ENCODE measurements around the gene CACNA1C.

The CACNA1C gene

GRCh38 chr12:2411616-2412304 is 359.0 kb downstream of the CACNA1C start:
- CTCF ChIA-PET, result no interaction called here
- Mint-ChIP-seq H3K27me3 (no peaks in the 10 kb centered on the region), H3K9me3 (no peaks in the 10 kb centered on the region), H3K4me3 (no peak overlapping the region), H3K36me3 (no peaks in the 10 kb centered on the region), H3K27ac (no peak overlapping the region), H3K4me1 (no peaks in the 10 kb centered on the region)
- no peak for DNase-seq

- CTCF ChIA-PET, result no interaction called here
- H3K27ac Mint-ChIP-seq, result no peak overlapping the region
- no peaks in the 10 kb centered on the region for H3K9me3 Mint-ChIP-seq
- no peaks in the 10 kb centered on the region for H3K4me1 Mint-ChIP-seq
- H3K27me3 Mint-ChIP-seq, result no peaks in the 10 kb centered on the region
- no peaks in the 10 kb centered on the region for H3K36me3 Mint-ChIP-seq
- H3K4me3 Mint-ChIP-seq, result no peak overlapping the region
- DNase-seq, result no peak
Observed at GRCh38 chr12:2412305-2412643, 359.5 kb downstream of the CACNA1C start.

GRCh38 chr12:2413301-2413700 is 360.5 kb downstream of the CACNA1C start:
- Mint-ChIP-seq H3K36me3 (no peaks in the 10 kb centered on the region), H3K4me3 (no peak overlapping the region), H3K9me3 (no peaks in the 10 kb centered on the region), H3K4me1 (no peaks in the 10 kb centered on the region), H3K27me3 (no peaks in the 10 kb centered on the region), H3K27ac (no peak overlapping the region)
- DNase-seq, result no peak
- CTCF ChIA-PET, result no interaction called here

DNA sequence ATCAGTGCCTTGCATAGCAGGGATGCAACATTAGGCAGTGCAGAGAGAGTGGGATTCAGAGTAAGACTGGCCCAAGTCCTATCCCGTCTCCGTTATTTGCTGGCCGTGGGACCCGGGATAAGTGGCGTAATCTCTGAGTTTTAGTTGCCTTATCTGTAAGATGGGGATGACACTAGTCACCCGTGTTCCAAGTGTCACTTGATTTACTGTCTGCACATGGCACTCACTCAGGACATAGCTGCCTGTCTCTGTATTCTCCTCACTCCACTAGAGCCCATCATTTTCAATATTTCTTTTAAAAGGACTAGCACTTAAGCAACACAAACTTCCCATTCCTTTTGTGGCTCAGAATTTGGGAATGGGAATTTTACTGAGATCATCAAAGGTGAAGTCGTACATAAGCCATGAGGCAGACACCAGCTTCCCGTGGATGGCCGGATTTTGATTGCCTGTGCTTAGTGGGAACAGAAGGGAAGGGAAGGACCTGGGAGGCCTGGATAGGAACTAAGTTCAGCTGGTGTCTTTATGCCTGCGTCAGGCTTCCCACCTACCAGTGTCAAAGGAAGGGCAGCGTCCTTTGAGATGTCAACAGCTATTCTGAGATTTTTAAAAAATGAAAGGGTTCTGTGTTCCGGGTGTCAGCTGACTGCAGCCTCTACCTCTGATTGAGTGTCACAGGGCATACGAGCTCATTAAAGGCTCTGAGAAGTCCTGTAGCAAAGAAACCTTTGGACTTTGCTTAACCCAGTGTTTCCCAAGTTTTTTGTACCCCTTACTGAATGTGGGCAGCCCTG is 361.4 kb downstream of the CACNA1C start:
- CTCF ChIA-PET, result no interaction called here
- Mint-ChIP-seq H3K27ac (no peak overlapping the region), H3K27me3 (no peaks in the 10 kb centered on the region), H3K4me1 (no peaks in the 10 kb centered on the region), H3K36me3 (no peaks in the 10 kb centered on the region), H3K9me3 (no peaks in the 10 kb centered on the region), H3K4me3 (no peak overlapping the region)
- DNase-seq, result no peak

DNA sequence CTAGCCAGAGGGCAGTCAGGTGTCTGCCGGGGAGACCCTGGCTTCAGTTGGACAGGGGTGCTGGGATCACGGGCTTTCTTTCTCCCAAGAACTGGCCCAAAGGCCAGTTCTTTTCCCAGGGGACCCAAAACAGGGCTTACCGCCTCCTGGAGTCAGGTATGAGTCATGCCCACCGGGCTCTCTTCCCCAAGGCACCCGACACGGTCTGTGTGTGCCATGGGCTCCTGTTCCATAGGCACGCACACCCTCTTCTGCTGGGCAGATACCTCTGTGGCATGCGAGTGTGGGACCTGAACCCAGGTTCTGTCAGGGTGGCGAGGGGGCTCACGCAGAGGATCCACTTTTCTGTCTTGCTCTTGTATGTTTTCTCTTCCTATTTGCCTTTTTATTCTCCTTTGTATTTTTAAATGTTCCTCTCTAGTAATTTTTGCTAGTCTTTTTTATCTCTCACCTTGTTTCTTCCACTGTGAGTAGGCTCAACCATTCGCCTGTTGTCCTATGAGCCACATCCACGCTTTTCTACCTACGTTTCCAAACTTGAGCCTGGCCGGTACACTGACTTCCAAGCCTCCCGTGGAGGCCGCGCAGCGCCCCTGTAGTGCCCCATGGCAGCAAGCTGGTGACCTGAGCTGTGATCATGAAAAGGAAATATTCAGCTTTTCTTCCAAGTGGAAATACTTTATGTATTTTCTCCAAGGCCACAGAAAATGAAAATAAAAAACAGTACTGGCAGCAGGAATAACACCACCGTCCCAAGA is 362.2 kb downstream of the CACNA1C start:
- Mint-ChIP-seq H3K9me3 (no peaks in the 10 kb centered on the region), H3K4me3 (no peak overlapping the region), H3K4me1 (no peaks in the 10 kb centered on the region)

GRCh38 chr12:2415568-2415944 is 362.8 kb downstream of the CACNA1C start:
- Mint-ChIP-seq H3K27ac (no peak overlapping the region), H3K4me3 (no peak overlapping the region), H3K36me3 (no peaks in the 10 kb centered on the region), H3K4me1 (no peaks in the 10 kb centered on the region), H3K9me3 (no peaks in the 10 kb centered on the region), H3K27me3 (no peaks in the 10 kb centered on the region)
- DNase-seq, result no peak
- CTCF ChIA-PET, result no interaction called here

More for the DNA sequence above, 362.2 kb downstream of the CACNA1C start:
- no peak overlapping the region for H3K27ac Mint-ChIP-seq
- CTCF ChIA-PET, result no interaction called here
- no peaks in the 10 kb centered on the region for H3K36me3 Mint-ChIP-seq
- DNase-seq, result no peak
- H3K27me3 Mint-ChIP-seq, result no peaks in the 10 kb centered on the region

GRCh38 chr12:2416158-2416557 is 363.4 kb downstream of the CACNA1C start:
- no peaks in the 10 kb centered on the region for H3K36me3 Mint-ChIP-seq
- no peaks in the 10 kb centered on the region for H3K9me3 Mint-ChIP-seq
- H3K4me3 Mint-ChIP-seq, result no peak overlapping the region
- H3K4me1 Mint-ChIP-seq, result no peaks in the 10 kb centered on the region
- H3K27ac Mint-ChIP-seq, result no peak overlapping the region
- no peaks in the 10 kb centered on the region for H3K27me3 Mint-ChIP-seq
- DNase-seq, result no peak
- CTCF ChIA-PET, result no interaction called here

DNA sequence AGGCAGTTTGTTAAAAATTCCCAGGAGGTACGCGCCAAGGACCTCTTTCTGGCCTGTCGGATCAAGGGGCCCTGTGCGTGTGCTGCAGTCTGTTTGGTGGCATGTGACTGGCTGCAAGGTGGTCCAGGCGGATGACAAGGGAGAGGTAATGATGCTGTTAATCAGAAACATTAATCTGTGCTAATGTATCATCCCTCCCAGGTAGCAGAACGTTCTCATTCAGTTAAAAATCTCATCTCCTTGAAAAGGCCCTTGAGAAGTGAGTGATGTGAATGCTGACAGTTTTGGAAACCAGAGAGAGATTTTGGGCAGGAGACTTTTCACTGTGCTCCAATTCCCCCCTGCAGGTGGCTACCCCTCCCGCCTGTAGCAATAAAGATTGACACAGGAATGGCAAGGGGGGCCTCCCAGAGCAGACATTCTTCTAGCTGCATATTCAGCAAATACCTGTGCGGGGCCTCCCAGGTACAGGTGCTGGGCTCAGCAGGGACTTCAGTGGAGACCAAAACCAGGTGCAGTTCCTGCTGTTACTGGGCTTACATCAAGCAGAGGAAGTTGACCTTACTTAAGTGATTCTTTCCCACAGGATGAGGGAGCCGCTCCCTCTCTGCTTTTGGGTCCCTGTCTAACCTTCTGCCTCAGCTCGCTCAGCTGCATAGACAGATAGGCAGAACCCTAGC is 364.8 kb downstream of the CACNA1C start:
- no peak for DNase-seq
- no peak overlapping the region for H3K27ac Mint-ChIP-seq
- H3K9me3 Mint-ChIP-seq, result no peaks in the 10 kb centered on the region
- H3K4me1 Mint-ChIP-seq, result no peaks in the 10 kb centered on the region
- no peak overlapping the region for H3K4me3 Mint-ChIP-seq
- H3K36me3 Mint-ChIP-seq, result no peaks in the 10 kb centered on the region
- no peaks in the 10 kb centered on the region for H3K27me3 Mint-ChIP-seq
- CTCF ChIA-PET, result no interaction called here

DNA sequence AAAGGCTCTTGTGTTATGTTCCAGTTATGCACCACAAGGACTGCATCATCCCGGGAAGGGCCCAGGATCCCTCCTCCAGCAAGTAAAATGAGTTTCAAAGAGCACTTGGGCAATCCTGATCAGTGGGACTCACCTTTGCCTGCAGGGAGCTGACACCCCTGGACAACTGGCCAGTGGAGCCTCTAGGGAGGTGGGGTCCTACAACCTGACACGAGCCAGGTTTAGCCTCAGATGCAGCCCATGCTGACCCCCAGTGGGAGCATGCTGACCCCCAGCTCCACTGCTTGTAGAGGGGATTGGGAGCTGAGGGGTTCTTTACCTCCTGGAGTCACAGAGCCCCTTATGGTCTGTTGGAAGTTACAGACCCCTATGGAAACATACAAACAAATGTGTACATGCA is 365.8 kb downstream of the CACNA1C start:
- CTCF ChIA-PET, result no interaction called here
- Mint-ChIP-seq H3K36me3 (no peaks in the 10 kb centered on the region), H3K4me1 (no peaks in the 10 kb centered on the region), H3K27me3 (no peaks in the 10 kb centered on the region), H3K27ac (no peak overlapping the region), H3K9me3 (no peaks in the 10 kb centered on the region), H3K4me3 (no peak overlapping the region)
- no peak for DNase-seq

DNA sequence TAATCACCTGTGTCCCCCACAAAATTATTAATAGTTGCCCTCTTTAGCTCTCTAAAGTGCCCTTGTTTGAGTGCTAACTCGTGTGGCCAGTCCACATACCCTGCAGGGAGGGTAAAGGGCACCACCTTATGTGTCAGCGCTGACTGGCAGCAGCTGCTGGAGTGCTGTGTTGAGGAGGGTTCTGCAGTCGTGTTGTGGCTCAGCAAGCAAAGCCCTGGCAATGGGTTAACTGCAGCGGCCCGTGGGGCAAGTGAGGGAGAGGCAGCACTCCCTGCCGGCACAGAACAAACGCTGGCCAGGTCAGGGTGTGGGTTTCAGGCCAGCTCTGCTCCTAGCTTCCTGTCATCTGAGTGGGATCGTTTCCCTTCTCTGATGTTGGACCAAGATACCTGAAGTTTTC is 369.8 kb downstream of the CACNA1C start:
- H3K36me3 Mint-ChIP-seq, result no peaks in the 10 kb centered on the region
- H3K4me1 Mint-ChIP-seq, result no peaks in the 10 kb centered on the region
- DNase-seq, result no peak
- H3K9me3 Mint-ChIP-seq, result peaks cover 5% of the 10 kb centered on the region
- CTCF ChIA-PET, result interaction anchor here (0.6 kb wide), 1 partner anchor 1001 kb away, joined by 3 read pairs; no protein-coding TSS in a partner anchor
- no peak overlapping the region for H3K27ac Mint-ChIP-seq
- peaks cover 5% of the 10 kb centered on the region for H3K27me3 Mint-ChIP-seq
- no peak overlapping the region for H3K4me3 Mint-ChIP-seq

DNA sequence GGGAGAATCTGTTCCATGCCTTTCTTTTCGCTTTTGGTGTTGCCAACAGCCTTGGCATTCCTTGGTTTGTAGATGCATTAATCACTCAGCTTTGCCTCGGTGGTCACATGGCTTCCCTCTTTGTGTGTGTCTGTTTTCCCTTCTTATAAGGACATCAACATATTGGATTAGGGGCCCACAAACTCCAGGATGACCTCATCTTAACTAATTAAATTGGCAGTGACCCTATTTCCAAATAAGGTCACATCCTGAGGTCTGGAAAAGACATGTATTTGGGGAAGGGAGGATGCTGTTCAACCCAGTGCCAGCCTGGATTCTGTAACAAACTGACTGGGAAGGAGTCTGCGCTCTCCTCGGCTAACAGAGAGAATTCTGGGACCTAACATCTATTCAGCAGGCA is 376.2 kb downstream of the CACNA1C start:
- H3K27ac Mint-ChIP-seq, result no peak overlapping the region
- H3K4me1 Mint-ChIP-seq, result no peaks in the 10 kb centered on the region
- DNase-seq, result no peak
- no peaks in the 10 kb centered on the region for H3K36me3 Mint-ChIP-seq
- H3K27me3 Mint-ChIP-seq, result peaks cover 15% of the 10 kb centered on the region
- peaks cover 5% of the 10 kb centered on the region for H3K9me3 Mint-ChIP-seq
- no peak overlapping the region for H3K4me3 Mint-ChIP-seq
- CTCF ChIA-PET, result no interaction called here

DNA sequence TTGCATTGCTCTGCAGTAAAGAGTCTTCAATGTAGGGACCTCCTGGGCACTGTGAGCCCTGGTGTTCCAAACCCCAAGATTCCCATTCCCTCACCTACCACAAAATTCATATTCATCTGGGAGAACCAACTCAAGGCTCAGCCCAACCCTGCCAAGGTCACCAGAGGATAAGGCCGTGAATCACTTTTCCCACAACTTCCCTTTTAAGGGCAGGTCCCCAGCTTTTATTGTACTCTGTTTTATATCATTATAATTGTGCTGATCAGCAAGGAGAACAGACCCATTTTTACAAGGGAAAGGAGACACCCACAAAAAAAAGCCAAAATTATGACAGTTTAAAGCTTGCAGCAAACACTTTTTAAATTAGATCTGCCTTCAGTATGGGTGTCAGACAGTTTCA is 379.0 kb downstream of the CACNA1C start:
- H3K36me3 Mint-ChIP-seq, result no peaks in the 10 kb centered on the region

DNA sequence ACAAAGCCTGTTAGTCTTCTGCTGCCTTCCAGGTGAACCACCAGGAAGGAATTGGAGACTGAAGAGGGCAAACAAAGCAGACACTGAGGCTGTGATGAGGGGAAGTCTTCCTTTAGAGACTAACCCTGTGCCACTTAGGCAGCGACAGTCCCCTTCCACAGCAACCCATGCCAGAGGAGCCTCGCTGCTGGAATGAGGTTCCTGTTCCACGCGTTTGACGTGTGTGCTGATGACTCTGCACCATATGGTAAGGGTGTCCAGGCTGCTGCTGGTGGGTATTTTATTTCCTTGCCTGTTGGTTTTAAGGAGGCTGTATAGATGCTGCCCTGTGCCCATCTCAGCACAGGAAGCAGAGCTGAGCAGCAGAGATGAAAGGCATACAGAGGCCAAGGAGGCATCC is 380.1 kb downstream of the CACNA1C start:
- no peaks in the 10 kb centered on the region for H3K9me3 Mint-ChIP-seq
- DNase-seq, result no peak
- no peaks in the 10 kb centered on the region for H3K36me3 Mint-ChIP-seq
- CTCF ChIA-PET, result no interaction called here
- no peak overlapping the region for H3K4me3 Mint-ChIP-seq
- H3K27ac Mint-ChIP-seq, result no peak overlapping the region
- H3K4me1 Mint-ChIP-seq, result no peaks in the 10 kb centered on the region
- peaks cover 9% of the 10 kb centered on the region for H3K27me3 Mint-ChIP-seq

More for the DNA sequence above, 379.0 kb downstream of the CACNA1C start:
- H3K4me3 Mint-ChIP-seq, result no peak overlapping the region
- peaks cover 9% of the 10 kb centered on the region for H3K27me3 Mint-ChIP-seq
- no peaks in the 10 kb centered on the region for H3K4me1 Mint-ChIP-seq
- no peak for DNase-seq
- H3K27ac Mint-ChIP-seq, result no peak overlapping the region
- no peaks in the 10 kb centered on the region for H3K9me3 Mint-ChIP-seq
- CTCF ChIA-PET, result no interaction called here

DNA sequence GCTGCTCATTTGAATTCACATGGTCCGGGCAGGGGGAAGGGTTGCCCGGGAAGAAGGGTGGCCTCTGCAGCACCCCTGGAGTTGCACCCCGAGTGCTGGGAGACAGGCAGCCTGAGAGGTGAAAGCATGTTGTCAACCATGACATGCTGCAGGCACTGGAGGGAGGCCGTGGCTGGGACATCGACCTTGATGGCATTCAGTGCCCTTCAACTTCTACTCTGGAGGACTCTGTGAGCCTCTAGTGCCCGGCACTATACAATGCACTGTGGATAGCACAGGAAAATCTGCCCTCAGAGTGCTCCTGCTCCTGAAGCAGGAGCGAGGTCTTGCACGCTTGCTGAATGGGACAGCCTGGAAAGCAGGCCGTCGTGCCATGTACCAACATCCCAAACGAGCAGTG is 382.7 kb downstream of the CACNA1C start:
- Mint-ChIP-seq H3K9me3 (no peaks in the 10 kb centered on the region), H3K4me3 (no peak overlapping the region), H3K27me3 (peaks cover 14% of the 10 kb centered on the region), H3K4me1 (no peaks in the 10 kb centered on the region), H3K27ac (no peak overlapping the region), H3K36me3 (no peaks in the 10 kb centered on the region)
- CTCF ChIA-PET, result no interaction called here
- no peak for DNase-seq
